ENCODE data around the gene VAV2.

VAV2 gene

DNA sequence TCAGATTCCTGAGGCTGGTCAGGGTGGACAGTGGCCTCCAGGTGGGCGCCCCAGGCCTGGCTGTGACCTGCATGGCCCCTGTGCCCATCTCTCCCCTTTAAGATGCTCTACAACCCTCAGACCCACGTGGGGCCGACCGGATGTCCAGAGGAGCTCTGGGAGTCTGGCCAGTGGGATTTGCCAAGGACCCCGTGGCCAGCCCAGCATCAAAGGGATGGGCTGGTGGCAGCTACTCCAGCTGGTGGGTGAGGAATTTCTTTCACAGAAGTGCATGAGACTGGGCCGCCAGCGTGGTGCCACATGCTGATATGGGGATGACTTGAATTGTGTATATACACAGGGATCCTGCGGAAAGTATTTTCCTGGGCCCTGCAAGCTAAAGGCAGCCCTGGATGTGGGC is 159.2 kb downstream of the VAV2 start:
- DNase-seq = no peak

DNA sequence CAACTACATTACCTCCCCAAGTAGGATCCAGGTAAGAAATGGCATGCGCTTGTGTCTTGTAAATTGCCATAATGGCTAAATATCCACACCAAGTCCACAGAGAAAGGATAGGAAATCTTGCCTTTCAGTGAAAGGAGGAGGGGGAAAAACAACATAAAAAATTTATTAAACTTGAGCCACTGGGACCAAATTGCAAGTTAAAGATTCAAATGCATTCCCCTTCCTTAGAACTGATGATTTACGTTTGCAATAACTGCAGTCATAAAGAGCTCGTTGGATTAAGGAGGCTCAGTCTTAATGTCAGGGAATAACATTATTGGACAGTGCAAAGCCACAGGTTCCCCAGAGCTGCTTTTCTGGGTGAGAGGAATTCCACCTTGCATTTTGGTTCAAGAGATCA is 161.4 kb downstream of the VAV2 start:
- DNase-seq = no peak

DNA sequence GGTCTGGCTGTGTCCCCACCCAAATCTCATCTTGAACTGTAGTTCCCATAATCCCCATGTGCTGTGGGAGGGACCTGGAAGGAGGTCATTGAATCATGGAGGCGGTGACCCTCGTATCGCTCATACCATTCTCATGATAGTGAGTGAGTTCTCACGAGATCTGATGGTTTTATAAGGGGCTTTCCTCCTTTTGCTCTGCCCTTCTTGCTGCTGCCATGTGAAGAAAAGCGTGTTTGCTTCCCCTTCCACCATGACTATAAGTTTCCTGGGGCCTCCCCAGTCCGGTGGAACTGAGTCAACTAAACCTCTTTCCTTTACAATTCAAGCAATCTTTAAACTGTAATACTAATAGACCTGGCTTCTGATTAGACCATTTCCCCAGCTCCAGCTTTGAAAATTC is 161.8 kb downstream of the VAV2 start:
- no peak for DNase-seq

DNA sequence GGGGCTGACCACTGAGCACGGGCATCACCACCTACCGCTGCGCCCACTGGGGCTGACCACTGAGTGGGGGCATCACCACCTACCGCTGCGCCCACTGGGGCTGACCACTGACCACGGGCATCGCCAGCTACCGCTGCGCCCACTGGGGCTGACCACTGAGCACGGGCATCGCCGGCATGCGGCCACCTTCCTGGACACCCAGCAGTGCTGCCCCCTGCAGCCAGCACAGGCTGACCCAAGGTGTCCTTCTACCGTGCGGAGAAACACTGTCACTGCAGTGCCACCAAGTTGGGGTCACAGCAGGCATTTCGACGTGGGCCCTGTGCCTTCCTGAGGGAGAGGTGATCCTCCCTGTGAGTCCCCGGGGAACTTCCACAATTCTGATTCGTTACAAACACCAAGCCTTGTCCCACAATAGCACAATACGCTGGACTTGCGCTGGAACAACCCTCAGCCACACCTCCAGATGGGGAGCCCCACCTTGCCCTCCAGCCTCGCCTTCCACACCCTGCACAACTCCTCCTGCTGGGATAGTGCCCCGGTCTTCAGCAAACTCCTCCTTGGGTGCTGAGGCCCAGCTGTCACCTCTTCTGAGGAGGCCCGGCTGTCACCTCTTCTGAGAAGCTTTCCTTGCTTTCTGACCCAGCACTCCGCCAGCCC is 163.7 kb downstream of the VAV2 start:
- DNase-seq = no peak

DNA sequence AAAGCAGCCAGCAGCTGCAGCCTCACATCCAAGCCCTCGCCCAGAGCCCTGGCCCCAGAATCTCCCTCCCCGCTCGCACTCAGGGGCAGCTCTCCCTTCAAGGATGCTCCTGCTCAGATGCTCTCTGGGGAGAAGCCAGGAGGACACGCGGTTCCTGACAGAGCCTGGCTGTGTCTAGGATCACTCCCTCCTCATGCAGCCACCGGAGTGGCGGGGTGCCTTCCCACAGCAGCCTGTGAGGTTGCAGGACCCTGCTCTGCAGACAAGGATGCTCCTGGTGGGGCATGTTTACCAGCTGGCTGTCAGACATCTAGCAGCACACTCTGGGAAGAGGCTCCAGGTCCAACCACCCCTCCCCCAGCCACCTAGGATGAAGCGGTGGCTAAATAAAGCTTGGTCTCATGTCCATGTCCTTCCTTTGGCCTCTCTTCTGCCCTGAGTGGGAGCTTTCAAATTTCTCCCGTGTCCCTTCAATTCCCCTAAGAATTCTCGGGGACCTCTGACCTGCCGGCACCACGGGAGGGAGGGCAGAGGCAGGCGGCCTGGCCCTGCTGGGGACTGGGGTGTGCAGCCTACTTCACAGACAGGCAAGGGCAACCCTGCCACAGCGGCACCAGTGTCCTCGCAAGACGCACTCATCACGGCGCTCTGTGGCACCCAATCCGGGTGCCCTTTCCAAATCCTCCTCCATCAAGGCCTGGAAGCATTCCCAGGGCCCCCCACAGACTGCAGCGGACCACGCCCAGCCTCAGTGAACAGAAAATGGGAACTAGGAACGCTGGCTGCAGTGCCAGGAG is 165.6 kb downstream of the VAV2 start:
- no peak for DNase-seq

DNA sequence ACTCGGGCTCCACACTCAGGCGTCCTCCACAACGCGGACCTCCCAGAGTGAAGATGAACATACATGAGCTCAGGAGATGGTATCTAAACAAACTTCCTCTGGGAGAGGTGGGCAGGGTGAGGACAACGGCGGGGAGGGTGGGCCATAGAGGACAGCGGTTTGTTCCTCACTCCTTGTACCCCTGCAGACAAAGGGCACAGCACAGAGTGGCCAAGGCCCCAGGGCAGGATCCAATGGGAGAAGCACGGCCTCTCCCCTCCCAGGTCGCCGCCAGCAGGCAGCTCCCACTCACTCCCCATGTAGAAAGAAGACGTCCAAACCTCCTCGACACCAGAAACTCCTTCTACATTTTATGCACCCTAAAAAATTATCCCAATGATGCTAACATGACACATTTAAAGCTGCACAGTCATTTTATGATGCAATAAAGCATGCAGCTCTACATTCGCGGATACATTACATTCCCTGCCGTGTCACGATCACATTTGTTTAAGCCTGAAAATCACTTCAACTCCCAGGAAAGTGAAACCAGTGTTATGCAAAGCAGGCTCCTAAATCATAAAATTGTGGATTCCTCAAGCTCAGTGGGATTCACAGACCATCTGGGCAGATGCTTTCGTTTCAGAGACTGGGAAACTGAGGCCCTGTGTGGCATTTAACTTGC is 166.4 kb downstream of the VAV2 start:
- no peak for DNase-seq

DNA sequence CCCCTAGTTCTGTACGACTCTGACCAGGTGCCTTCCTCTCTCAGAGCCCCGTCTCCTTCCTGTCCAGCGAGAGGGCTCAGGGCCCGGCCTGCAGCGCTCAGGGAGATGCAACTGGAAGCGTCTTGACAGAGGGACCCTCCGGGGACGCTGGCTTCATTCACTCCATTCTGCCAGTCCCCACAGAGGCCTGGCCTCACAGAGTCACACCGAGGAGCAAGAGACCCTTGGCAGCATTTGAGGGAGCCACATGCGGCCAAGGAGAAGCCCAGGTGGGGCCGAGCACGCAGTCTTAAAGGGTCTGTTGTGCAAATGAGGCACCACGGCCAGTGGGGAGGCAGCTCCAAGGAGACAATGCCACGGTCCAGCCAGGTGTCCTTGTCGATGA is 167.3 kb downstream of the VAV2 start:
- DNase-seq = no peak

DNA sequence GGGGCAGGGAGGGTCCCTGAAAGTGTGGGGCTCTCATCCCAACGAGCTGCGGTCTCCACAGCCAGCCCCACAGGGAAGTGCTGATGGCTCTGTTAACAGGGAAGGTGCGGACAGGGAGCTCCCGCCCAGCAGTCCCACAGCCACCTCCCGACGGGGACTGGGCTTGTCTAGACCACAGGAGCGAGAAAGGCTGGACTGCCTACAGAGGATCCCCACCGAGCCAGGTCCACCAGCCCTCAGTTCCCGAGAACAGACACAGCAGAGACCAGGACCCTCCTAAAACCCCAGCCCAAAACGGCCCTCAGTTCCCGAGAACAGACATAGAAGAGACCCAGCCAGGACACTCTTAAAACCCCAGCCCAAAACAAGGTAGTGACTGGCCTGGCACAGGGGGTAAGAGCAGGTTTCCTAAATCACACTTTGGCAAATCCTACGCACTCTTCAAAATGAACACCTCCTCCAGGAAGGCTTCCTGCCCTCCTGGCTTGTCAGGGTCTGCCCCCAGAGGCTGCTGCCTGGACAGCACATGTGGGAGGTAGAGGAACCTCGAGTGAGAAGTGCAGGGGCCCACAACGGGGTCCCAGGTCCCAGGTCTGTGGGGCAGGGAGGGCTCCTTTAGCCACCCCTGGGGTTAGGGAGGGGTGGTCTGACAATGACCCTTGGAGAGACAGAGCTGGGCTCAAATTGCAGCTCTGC is 167.9 kb downstream of the VAV2 start:
- DNase-seq = no peak

DNA sequence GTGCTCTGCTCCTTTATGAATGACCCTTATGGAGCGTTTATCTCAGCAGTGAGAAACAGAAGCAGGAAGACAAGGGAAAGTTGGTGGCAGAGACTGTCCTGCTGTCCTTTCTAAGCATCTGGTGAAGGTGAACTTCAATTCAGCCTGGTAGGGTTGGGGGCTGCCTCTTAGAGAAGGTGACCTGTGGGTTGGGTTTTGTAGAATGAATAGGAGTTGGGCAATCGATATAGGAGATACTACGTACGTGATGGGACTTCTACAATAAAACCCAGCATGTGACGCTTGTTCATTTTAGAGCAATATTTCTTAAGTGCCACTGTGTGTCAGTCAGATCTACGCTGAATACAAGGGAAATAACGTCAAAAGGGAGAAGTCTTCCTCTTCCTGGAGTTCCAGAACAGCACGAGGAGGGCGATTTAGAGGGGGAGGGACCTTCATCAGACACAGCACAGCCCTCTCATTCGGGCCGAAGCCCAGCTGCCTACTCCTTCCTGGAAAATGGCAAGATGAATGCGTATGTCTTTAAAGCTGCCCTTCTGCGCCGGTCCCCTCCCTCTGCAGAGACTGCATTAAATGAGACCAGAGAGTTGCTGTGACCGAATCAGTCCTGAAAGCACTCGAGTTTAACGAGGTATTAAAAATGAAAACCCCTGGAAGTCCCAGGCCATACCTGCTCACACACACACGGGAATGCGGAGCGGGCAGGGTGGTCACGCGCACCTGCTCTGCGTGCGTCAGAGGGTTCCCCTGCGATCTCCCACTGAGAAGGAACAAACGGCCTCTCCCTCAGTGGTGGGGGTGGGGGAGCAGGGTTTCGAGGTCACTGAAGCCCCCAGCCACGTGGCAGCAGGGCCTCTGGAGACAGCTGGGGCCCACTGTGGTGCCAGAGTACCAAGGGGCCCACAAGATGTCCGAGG is 168.7 kb downstream of the VAV2 start:
- no peak for DNase-seq

DNA sequence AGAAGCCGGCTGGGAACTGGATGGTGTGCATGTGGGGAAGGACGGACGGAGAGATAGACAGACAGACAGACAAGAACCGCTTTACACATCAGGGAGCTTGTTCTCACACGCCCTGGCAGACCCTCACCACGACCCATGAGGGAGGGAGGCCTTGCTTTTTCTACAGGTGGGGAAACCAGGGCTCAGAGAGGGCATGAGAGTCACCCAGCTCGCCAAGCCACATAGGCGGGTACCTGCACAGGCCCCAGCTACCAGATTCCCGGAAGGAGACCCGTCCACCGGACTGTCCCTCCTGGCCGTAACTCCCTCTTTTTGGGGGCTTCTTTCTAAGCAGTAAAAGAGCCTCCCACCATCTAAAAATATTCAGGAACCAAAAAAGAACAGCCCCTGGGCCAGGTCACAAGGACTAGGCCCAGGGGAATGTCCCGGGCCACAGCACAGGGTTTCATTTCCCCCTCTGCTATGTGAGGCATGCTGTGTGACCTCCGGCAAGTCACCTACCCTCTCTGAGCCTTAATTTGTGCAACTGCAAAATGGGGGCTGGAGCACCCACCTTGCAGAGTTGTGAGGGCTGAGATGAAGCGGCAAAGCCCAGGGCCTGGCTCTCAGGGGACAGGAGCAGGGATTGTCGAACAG is 169.6 kb downstream of the VAV2 start:
- no peak for DNase-seq

DNA sequence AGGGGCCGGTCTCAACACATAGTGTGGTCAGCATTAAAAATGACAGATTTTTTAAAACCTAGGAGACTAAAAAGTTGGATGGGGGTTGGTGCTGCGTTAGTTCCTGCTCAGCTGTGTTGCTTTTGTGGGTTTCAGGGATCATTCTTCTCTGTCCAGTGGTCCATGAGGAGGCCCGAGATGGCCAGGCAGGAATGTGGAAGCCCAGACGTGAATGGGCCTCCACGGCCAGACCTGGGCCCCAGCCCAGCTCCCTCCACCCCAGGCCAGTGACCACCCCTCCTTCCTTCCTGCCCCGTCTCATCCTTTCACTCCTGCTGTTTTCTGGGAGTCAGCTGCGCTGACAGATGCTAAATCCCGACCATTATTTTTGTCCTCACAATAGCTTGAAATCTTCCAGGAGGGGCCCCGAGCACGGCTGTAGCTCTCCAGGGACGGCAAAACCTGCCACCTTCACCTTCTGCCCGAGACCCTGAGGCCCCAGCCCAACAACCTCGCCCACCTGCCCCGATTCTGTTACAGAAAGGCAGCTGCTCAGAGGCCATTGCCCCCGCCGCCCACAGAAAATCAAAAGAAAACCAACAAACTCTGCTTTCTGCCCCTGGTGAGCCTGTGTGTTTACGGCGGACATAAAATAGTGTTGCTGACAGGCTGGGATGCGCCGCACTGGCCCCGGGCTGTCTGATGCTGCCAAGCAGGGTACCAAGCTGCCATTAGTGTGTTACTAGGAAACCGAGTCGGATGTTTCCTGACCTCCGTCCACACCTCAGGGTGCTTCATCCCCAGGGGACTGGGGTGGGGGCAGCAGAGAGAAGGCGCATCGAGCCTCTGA is 170.3 kb downstream of the VAV2 start:
- no peak for DNase-seq

DNA sequence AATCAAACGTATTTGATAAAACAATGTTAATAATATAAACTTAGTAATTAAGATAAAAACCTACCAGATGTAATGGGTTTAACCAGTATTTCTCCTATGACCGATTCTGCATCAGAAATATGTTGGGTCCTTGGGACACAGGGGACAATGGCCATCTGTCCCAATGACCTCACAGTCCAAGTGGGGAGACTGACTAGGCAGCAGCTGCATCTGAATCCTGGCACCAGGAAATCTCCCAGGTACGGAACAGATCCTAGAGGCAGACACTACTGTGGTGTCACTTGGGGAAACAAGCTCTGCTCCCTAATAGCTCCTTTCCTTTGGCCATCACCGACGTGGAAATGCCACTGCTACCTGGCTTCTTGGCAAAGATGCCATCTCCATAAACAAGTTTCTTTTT is 172.2 kb downstream of the VAV2 start:
- no peak for DNase-seq

DNA sequence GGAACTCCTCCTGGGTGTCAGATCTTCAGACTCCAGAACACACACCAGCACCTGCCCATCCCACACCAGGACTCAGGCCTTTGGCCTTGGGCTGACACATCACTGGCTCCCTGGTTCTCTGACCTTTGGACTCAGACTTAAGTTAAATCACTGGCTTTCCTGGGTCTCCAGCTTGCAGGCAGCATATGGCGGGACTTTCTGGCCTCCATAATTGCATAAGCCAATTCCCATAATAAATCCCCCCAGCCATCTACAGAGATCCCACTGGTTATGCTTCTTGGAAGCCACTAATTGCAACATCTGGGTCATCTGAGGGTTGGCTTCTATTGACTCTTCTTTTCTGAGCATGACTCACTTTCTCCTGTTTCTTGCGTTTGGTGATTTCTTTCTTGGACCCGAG is 173.7 kb downstream of the VAV2 start:
- DNase-seq = no peak

DNA sequence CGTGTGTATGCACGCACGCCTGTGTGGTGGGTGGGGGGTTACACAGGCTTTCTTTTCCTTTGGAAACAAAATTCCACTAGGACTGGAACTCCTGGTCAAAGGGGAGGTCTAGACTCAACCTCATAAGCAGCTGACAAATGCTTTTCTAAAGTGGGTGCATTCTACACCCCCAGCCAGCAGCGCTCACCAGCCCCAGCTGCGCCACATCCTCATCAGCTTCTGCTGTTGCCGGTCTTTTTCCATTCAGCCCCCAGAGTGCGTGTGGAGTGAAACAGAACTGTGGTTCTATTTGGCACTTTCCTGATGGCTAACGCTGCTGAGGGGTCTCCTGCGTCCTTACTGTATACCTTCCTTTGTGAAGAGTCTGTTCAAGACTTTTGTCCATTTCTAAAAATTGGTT is 176.3 kb downstream of the VAV2 start:
- DNase-seq = no peak

DNA sequence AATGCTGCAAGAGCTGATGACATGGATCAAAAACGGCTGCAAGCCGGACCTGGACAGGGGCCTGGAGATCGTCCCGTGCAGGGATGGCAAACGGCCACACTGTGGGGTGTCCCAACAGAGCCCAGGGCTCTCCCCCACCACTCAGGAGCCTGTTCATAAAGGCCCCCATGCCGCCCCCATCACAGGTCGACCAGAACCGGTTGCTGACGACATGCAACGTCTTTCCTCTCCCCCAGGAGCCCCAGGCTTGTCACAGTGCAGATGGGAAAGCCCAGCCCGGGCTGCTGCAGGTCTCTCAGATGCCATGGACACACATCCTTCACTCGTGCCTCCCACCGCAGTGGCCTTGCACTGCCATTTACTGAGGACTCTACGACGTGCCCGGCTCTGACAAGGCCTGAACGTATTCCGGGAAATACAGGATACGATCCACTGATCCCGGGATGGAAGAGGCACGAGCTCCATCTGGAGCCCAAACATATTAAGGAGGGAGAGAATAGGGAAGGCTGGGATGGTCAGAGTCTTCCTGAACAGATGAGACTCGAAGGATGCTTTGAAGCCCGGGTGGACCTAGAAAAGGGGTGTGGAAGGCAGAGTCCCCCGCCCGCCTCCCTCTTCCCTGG is 177.4 kb downstream of the VAV2 start:
- no peak for DNase-seq

DNA sequence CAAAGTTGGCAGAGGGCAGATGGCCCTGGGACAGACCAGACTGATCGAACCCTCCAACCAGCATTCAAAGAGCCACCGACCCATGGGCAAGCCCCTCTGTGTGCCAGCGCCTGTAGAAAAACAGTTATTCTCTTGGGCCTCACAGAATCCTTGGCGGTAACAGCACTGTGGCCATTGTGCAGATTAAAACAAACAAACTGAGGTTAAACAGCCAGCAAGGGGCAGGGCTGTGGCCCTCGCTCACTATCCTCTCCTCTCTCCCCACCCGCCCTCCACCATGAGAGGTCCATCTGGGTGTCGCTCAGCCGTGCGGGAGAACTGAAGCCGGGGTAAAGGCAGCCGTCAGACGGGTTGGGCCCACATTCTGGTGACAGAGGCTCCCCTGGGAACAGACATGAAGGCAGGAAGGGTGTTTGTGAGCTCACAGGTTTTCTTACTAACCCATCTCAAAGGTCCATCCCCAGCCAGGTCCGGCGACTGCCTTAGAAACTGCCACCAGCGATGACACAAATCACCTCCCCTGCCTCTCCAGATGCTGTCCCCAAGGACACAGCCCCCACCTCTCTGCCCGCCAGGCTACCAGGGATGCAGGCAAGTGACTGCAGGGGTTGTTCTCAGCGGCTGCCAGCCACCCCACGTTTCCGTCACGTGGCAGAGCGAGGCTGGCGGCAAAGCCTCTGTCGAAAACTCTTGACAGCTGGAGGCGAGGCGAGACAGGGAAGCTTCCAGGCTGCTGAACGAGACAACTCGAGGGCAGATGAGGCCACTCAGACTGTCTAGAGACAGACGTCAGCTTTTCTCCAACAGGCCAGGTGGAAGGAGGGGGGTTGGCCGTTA is 178.2 kb downstream of the VAV2 start:
- DNase-seq = no peak

DNA sequence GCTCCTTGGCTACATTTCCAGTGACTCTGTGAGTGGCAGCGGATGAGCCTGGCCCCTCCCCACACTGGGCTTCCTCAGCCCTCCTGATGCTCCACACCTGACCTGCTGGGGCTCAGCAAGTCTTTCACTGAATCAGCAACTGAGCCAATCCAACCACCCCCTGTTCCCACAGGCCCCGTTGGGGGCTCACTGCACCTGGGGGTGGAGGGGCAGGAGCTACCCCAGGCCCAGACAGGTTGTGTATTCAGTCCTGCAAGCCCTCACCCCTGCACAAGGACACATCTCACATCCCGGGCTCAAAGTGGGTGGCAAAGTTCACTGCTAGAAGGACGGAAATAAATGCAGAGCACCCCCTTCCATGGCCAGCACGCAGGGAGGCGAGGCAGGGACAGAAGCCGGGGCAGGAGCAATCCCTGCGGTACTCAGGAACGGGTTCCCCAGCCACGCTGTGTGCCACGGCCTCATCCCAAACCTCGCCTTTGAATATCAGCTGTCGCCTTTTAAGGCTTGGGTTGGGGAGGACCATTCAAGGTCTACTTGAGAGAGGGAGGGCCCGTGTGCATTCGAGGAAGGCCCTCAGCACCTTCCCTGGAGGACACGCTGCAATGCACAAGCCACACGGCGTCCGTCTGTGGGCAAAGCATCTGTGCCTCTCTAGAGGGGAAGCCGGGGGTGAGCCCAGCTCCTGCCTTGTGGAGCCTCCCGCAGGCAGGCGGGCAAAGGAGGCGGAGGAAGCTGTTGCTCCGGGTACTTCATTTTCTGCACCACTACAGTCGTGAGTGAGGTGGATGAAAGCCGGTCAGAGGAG is 179.0 kb downstream of the VAV2 start:
- DNase-seq = no peak

DNA sequence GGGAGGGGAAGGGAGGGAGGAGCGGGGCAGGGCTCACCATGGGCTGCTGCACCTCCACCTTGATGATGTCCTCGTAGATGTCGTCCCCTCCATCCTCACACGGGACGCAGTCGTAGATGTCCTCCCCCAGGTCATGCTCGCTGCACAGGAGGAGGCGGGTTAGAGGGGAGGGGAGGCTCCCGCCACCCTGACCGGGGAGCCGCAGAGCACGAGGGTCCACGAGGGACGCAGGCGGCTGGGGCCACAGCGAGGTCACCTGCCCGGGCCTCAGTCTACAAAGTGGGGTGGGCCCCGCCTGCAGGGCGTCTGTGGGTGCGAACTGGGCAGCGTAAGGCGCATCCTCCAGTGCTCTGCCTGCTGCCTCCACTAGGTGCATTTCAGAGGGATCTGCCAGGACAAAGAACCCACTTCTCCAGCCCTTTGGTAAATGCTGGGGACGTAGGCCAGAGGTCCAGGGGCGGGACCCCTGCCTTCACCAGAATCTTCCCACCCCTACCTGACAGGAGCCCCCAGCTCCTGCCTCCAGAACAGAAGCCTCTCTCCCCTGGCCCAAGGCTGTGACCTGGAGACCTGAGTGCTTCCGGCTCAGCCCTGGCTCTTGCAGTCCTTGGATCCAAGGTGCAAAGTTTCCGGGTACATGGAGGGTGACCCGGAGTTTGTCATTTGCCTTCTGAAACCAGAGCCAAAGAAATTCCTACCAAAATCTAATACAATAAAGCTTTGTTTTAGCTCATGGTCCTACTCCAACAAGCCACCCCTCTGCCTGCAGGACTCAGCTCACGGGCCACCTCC is 179.9 kb downstream of the VAV2 start:
- no peak for DNase-seq
